ENCODE results near the gene ZSCAN26. TPM values are rescaled to one million over a fixed set of nuclear protein-coding genes. Genes with fewer than 3 reads are reported as not detected.
A peak's percentile ranks its signal among the peaks of the same experiment; 100 is the strongest.

ZSCAN26 gene
- total RNA-seq, result 15.8 and 18.6 TPM in 2 replicates

DNA sequence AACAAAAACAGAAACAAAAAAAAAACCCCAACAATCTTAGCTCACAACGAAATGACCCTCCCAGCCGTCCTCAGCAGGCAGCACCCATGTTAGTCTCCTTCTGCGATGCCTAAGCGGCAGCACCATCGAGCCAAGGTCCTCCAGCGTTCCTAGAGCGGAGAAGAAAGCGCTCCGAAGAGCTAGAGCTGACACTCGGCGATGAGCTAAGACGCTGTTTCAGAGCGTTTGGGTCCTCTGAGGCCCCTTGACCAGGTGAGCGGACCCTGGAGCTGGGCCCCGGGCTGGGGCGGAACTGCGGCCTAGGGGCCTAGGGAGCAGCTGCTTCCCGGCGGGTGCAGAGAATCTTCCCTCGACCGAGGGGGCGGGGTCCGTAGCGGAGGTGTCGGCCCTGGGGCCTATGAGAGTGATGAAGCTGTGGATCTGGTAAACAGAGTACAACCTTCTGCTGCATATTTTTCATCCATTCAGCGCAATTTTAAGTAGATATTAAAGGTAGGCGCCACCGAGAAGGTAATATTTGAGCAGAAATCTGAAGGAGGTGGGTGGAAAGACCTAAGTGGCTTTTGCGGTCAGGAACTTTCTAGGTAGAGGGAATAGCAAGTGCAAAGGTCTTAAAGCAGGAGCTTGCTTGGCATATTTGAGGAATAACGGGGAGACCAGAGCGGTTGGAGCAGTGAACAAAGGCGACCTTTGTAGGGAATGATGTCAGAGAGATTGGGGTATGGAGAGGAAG is at the start of gene ZSCAN26:
Gene ZSCAN26, plus strand, starts transcription at position 182 of the 733 bp plus-strand sequence. CDS start 4,777 bp downstream, outside the sequence.
- TF ChIP-seq, protein P1, sequence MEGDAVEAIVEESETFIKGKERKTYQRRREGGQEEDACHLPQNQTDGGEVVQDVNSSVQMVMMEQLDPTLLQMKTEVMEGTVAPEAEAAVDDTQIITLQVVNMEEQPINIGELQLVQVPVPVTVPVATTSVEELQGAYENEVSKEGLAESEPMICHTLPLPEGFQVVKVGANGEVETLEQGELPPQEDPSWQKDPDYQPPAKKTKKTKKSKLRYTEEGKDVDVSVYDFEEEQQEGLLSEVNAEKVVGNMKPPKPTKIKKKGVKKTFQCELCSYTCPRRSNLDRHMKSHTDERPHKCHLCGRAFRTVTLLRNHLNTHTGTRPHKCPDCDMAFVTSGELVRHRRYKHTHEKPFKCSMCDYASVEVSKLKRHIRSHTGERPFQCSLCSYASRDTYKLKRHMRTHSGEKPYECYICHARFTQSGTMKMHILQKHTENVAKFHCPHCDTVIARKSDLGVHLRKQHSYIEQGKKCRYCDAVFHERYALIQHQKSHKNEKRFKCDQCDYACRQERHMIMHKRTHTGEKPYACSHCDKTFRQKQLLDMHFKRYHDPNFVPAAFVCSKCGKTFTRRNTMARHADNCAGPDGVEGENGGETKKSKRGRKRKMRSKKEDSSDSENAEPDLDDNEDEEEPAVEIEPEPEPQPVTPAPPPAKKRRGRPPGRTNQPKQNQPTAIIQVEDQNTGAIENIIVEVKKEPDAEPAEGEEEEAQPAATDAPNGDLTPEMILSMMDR (IDR thresholded peaks at IDR 0.05; ENCODE audit: insufficient read depth, low read length, poor library complexity, severe bottlenecking), result no peak
- H3K36me3 ChIP-seq (ENCODE audit: control insufficient read depth, insufficient read depth, low read length), result no peaks in the 10 kb centered on the region
- H3K27me3 ChIP-seq (ENCODE audit: control insufficient read depth, insufficient read depth, low read length), result no peaks in the 10 kb centered on the region
- DNase-seq (ENCODE audit: low read depth), result peak; percentile 61
- peak within 1 kb of the TSS; percentile 71 for H3K4me3 ChIP-seq (ENCODE audit: low read depth, low read length)

DNA sequence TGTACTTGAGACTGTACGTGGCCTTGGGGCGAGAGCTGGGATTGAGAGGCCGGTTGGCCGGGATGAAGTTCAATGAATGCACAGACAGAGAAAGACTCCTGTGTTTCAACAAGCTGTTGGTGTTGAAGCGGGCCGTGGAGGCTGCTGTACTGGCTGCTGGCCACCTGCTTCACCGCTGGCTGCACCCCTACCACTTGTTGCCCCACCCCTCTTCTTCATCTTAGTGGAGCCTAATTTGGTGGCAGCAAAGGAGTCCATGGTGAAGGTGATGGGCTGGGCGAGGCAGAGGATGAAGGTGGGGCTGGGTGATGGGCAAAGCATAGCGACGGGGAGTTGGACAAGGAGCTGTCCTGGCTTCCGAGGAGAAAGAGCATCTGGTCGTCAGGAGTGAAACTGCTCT is 49.1 kb upstream of the ZSCAN26 start:
- Histone ChIP-seq H3K27me3 (ENCODE audit: control insufficient read depth, insufficient read depth, low read length) (peaks cover 5% of the 10 kb centered on the region), H3K36me3 (ENCODE audit: control insufficient read depth, insufficient read depth, low read length) (no peaks in the 10 kb centered on the region), H3K4me3 (ENCODE audit: low read depth, low read length) (no peak overlapping the region)
- TF ChIP-seq, protein P1 (IDR thresholded peaks at IDR 0.05; ENCODE audit: insufficient read depth, low read length, poor library complexity, severe bottlenecking), result no peak
- no peak for DNase-seq (ENCODE audit: low read depth)

DNA sequence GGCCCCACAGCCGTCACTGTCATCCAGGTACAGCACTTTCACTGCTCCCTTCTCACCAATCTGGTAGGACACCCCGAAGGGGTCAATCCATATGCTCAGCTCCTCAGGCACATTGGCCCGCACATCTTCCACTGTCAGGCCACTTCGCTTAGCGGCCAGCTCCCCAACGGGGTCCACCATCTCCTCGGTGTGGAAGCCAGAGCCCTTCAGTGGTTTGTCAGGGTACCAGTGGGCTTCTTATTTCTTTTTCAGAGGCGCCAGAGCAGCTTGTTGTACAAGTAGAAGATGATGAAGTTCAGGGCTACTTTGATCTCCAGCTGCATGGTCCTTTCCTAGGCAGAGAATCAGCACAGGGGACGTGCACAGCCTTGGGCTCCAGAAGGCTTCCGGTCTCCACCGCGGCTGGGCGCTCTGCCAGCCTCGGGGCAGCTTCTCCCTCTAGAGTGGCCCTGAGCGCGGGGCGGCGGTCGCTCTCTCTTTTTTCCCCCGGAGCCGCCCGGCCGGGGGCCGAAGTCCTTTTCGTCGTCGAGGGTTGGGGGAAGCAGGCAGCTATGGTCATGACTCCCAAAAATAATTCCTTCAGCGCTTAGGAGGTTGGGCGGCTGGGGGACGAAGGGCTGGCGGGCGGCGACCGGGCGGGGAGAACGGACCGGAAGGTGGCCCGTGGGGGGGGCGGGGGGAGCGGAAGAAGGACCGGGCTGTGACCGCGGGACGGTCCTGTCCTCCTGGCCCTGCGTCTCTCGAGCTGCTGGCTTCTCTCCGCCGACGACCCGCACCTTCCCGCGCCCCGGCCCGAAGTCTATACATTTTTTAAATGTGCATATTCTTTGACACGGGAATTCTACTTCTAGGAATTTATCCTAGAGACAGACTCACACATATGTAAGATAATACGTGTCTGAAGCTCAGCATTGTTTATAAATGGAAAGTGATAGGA is 48.4 kb upstream of the ZSCAN26 start:
- DNase-seq (ENCODE audit: low read depth), result no peak
- TF ChIP-seq, protein P1 (IDR thresholded peaks at IDR 0.05; ENCODE audit: insufficient read depth, low read length, poor library complexity, severe bottlenecking), result no peak
- peak overlapping the region; percentile 52 for H3K4me3 ChIP-seq (ENCODE audit: low read depth, low read length)

DNA sequence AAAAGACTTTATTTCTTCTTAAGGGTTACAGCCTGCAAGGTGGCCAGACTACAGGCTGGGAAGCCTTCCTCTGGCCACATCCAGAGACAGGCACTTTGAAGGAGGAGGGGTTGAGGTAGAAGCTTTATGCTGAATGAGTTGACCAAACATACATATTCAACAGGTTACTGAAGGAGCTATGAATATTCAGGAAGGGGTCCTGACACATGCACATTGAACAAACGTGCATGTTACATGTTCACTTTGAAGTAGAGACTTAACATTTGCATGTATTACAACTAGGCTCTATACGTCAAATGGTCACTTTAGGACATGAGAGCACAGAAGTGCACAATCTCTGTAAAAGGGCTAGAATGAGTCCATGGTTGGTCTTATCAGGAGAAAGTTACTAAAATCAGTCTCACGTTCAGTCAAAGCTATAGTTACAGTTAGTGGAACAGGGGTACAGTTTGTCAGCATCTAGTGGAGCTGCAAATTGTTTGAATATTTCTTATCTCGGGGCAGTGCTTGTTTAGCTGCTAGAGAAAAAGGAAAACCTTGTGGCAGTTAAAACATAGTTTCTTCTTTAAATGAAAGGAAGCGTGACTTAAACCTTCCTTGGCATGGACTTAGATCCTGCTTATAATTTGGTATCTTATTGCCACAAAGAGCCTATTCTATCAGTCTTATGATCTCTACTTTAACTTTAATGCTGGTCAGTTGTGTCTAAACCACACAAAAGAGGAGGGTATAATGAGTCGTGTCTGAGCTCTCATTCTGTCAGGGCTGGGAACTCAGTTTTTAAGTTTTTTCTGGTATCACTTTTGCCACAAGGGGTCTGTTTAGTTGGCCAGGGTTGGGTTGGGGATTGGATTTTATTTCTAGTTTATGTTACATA is 46.4 kb upstream of the ZSCAN26 start:
- Histone ChIP-seq H3K36me3 (ENCODE audit: control insufficient read depth, insufficient read depth, low read length) (no peaks in the 10 kb centered on the region), H3K27me3 (ENCODE audit: control insufficient read depth, insufficient read depth, low read length) (peaks cover 3% of the 10 kb centered on the region), H3K4me3 (ENCODE audit: low read depth, low read length) (no peak overlapping the region)
- DNase-seq (ENCODE audit: low read depth), result no peak
- TF ChIP-seq, protein P1 (IDR thresholded peaks at IDR 0.05; ENCODE audit: insufficient read depth, low read length, poor library complexity, severe bottlenecking), result no peak

More for the DNA sequence above, 48.4 kb upstream of the ZSCAN26 start:
- no peaks in the 10 kb centered on the region for H3K36me3 ChIP-seq (ENCODE audit: control insufficient read depth, insufficient read depth, low read length)
- H3K27me3 ChIP-seq (ENCODE audit: control insufficient read depth, insufficient read depth, low read length), result peaks cover 5% of the 10 kb centered on the region
